ENCODE measurements around the gene CCRL2.

DNA sequence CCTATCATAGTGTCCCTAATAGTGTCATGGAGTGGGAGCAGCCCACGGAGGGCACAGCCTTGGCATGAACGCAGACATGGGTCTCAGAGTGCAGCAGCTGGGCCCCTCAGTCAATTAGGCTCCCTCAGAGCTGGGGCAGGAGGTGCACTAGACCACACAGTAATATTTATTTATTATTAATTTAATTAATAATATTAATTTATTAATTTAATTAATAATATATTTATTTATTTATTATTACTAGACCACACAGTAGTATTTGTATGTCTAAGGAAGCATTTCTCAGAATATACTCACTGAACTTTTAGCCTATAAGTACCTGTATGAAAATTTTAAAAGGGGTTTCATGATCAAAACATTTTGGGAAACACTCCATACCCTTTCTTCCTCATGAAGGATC is 5.5 kb upstream of the CCRL2 start:
- TF ChIP-seq, protein P1, sequence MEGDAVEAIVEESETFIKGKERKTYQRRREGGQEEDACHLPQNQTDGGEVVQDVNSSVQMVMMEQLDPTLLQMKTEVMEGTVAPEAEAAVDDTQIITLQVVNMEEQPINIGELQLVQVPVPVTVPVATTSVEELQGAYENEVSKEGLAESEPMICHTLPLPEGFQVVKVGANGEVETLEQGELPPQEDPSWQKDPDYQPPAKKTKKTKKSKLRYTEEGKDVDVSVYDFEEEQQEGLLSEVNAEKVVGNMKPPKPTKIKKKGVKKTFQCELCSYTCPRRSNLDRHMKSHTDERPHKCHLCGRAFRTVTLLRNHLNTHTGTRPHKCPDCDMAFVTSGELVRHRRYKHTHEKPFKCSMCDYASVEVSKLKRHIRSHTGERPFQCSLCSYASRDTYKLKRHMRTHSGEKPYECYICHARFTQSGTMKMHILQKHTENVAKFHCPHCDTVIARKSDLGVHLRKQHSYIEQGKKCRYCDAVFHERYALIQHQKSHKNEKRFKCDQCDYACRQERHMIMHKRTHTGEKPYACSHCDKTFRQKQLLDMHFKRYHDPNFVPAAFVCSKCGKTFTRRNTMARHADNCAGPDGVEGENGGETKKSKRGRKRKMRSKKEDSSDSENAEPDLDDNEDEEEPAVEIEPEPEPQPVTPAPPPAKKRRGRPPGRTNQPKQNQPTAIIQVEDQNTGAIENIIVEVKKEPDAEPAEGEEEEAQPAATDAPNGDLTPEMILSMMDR (IDR thresholded peaks at IDR 0.05): no peak
- TF ChIP-seq EZH2 (IDR thresholded peaks at IDR 0.05): no peak

Measured in neural progenitor cell (in vitro differentiated cells).